ENCODE data around the gene MRPS35. TPM values are rescaled to one million over a fixed set of nuclear protein-coding genes. Genes with fewer than 3 reads are reported as not detected.

Gene MRPS35
- total and polyA plus RNA-seq, 2 experiments from 2014 or later = 67.4 to 88.1 TPM

DNA sequence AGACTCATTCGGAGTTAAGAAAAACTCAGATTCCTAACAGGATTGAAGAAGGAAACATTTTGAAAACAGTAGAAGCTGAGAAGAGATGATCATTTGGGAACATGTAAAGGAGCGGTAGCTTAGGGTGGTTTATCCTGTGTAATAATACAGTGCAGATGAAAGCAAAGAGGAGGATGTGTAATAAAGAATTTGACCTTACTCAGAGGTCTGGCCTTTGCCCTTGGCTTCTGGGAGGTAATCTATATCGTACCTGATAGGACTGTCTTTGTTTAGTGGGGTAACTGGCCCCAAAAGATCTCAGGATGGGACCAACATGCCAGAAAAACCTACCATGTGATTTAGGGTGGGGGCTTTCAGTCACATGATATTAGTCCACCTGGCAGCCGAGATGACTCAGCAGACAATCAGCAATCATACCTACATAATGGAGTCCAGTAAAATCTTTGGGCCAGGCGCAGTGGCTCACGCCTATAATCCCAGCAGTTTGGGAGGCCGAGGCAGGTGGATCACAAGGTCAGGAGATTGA, 46.1 kb downstream of the MRPS35 start:
- Histone ChIP-seq H3K4me1 (ENCODE audit: insufficient read depth) (no peaks in the 10 kb centered on the region), H3K36me3 (replicated peaks; ENCODE audit: insufficient read depth, low read depth) (no peaks in the 10 kb centered on the region), H3K27me3 (no peaks in the 10 kb centered on the region), H3K9me2 (replicated peaks; ENCODE audit: insufficient read depth) (no peaks in the 10 kb centered on the region), H3K27ac (no peak overlapping the region), H2AFZ (no peak overlapping the region), H3K4me3 (no peak overlapping the region), H4K20me1 (ENCODE audit: insufficient read depth, poor library complexity, severe bottlenecking) (no peaks in the 10 kb centered on the region), H3K9me3 (ENCODE audit: low read depth) (no peaks in the 10 kb centered on the region), H3K4me2 (no peak overlapping the region), H3K79me2 (no peaks in the 10 kb centered on the region)
- WGBS (ENCODE audit: low lambda C conversion rate, missing lambda C conversion rate) = 93% methylated on average over 7 of the region's 7 CpGs
- TF ChIP-seq EZH2phosphoT487 (IDR thresholded peaks at IDR 0.05; ENCODE audit: low read depth, severe bottlenecking, unreplicated experiment) (no peak), EZH2 (IDR thresholded peaks at IDR 0.05; ENCODE audit: borderline replicate concordance) (no peak)
- TF ChIP-seq, protein P1, sequence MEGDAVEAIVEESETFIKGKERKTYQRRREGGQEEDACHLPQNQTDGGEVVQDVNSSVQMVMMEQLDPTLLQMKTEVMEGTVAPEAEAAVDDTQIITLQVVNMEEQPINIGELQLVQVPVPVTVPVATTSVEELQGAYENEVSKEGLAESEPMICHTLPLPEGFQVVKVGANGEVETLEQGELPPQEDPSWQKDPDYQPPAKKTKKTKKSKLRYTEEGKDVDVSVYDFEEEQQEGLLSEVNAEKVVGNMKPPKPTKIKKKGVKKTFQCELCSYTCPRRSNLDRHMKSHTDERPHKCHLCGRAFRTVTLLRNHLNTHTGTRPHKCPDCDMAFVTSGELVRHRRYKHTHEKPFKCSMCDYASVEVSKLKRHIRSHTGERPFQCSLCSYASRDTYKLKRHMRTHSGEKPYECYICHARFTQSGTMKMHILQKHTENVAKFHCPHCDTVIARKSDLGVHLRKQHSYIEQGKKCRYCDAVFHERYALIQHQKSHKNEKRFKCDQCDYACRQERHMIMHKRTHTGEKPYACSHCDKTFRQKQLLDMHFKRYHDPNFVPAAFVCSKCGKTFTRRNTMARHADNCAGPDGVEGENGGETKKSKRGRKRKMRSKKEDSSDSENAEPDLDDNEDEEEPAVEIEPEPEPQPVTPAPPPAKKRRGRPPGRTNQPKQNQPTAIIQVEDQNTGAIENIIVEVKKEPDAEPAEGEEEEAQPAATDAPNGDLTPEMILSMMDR (IDR thresholded peaks at IDR 0.05; ENCODE audit: poor library complexity) = no peak
- no peak for DNase-seq (ENCODE audit: low spot score)

DNA sequence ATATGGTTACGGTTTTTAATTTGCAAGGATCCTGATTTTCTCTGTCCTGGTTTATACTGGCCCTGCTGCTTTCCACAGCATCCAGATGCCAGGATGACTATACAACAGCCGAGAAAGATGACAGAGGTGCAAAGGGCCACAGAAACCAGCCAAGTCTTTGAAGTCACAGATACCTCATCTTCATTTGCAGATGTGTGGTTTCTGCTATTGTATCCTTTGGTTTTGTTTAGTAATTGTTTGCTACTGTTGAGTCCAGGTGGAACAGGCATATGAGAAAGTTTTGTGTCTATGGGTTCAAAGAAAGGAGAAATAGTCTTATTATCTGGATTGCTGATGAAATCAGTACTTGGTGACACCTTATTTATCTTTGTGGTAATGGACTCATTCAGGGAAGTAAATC, 52.1 kb downstream of the MRPS35 start:
- no peak for DNase-seq (ENCODE audit: low spot score)
- H3K4me3 ChIP-seq = no peak overlapping the region
- TF ChIP-seq EZH2phosphoT487 (IDR thresholded peaks at IDR 0.05; ENCODE audit: low read depth, severe bottlenecking, unreplicated experiment) (no peak), EZH2 (IDR thresholded peaks at IDR 0.05; ENCODE audit: borderline replicate concordance) (no peak)
- TF ChIP-seq, protein P1 (IDR thresholded peaks at IDR 0.05; ENCODE audit: poor library complexity) = no peak
- no peak overlapping the region for H2AFZ ChIP-seq
- no peak overlapping the region for H3K27ac ChIP-seq
- no peaks in the 10 kb centered on the region for H3K79me2 ChIP-seq
- WGBS (ENCODE audit: low lambda C conversion rate, missing lambda C conversion rate) = 98% methylated on average over 2 of the region's 2 CpGs
- no peak overlapping the region for H3K4me2 ChIP-seq
- no peaks in the 10 kb centered on the region for H3K4me1 ChIP-seq (ENCODE audit: insufficient read depth)
- H3K36me3 ChIP-seq (replicated peaks; ENCODE audit: insufficient read depth, low read depth) = no peaks in the 10 kb centered on the region
- H3K27me3 ChIP-seq = no peaks in the 10 kb centered on the region
- H3K9me2 ChIP-seq (replicated peaks; ENCODE audit: insufficient read depth) = no peaks in the 10 kb centered on the region
- no peaks in the 10 kb centered on the region for H4K20me1 ChIP-seq (ENCODE audit: insufficient read depth, poor library complexity, severe bottlenecking)
- no peaks in the 10 kb centered on the region for H3K9me3 ChIP-seq (ENCODE audit: low read depth)

DNA sequence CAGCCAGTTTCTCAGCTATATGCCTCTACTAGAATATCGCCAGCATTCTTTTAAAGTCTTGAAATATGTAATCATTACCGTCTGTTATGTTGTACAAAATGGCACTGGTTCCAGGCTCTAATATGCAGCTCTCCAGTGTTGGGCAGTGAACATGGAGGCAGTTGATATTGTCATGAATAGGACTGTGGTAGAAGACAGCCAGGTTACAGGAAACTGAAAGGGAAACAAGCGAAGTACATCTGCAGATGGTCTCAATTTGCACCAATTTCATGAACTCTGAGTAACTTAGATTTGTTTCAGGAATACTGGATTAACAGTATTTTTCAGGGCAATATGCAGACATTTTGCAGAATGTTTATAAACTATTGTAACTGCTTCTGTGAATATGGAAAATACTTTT, 56.0 kb downstream of the MRPS35 start:
- no peak overlapping the region for H3K4me2 ChIP-seq
- no peak for DNase-seq (ENCODE audit: low spot score)
- no peaks in the 10 kb centered on the region for H3K79me2 ChIP-seq
- no peaks in the 10 kb centered on the region for H3K9me3 ChIP-seq (ENCODE audit: low read depth)
- H3K36me3 ChIP-seq (replicated peaks; ENCODE audit: insufficient read depth, low read depth) = no peaks in the 10 kb centered on the region
- H2AFZ ChIP-seq = no peak overlapping the region
- no peak overlapping the region for H3K4me3 ChIP-seq
- 74% methylated on average over 3 of the region's 3 CpGs for WGBS (ENCODE audit: low lambda C conversion rate, missing lambda C conversion rate)
- no peak overlapping the region for H3K27ac ChIP-seq
- H3K4me1 ChIP-seq (ENCODE audit: insufficient read depth) = no peaks in the 10 kb centered on the region
- no peak for TF ChIP-seq EZH2phosphoT487 (IDR thresholded peaks at IDR 0.05; ENCODE audit: low read depth, severe bottlenecking, unreplicated experiment)
- TF ChIP-seq, protein P1 (IDR thresholded peaks at IDR 0.05; ENCODE audit: poor library complexity) = no peak
- no peak for TF ChIP-seq EZH2 (IDR thresholded peaks at IDR 0.05; ENCODE audit: borderline replicate concordance)
- H3K9me2 ChIP-seq (replicated peaks; ENCODE audit: insufficient read depth) = no peaks in the 10 kb centered on the region
- no peaks in the 10 kb centered on the region for H4K20me1 ChIP-seq (ENCODE audit: insufficient read depth, poor library complexity, severe bottlenecking)
- H3K27me3 ChIP-seq = no peaks in the 10 kb centered on the region

Measured in hepatocyte (in vitro differentiated cells).